HG03460 (cell line): ENCODE measurements around the gene DGCR2.
"Not testable (repeated sequence)": the region's sequence is repeated elsewhere in the genome, so short reads cannot be mapped to it uniquely, and the experiment has no call there.

Experiments
- ATAC-seq: cut with Tn5 transposase; IDR thresholded peaks from one replicate; pipeline ENCODE4 v1.9.1; 2021; ENCODE audit not compliant: unreplicated experiment

Gene DGCR2

GRCh38 chr22:19032898-19033567, 89.2 kb downstream of the DGCR2 start:
- not testable (repeated sequence) for ATAC-seq

- not testable (repeated sequence) for ATAC-seq
Measured at GRCh38 chr22:19032156-19032785, 89.9 kb downstream of the DGCR2 start.

GRCh38 chr22:19030889-19031252, 91.3 kb downstream of the DGCR2 start:
- not testable (repeated sequence) for ATAC-seq

GRCh38 chr22:19030226-19030888, 91.9 kb downstream of the DGCR2 start:
- ATAC-seq = not testable (repeated sequence)

GRCh38 chr22:19029113-19030103, 92.8 kb downstream of the DGCR2 start:
- ATAC-seq = not testable (repeated sequence)

- not testable (repeated sequence) for ATAC-seq
Measured at GRCh38 chr22:19028060-19028455, 94.2 kb downstream of the DGCR2 start.

GRCh38 chr22:19027371-19028059, 94.7 kb downstream of the DGCR2 start:
- ATAC-seq = not testable (repeated sequence)

GRCh38 chr22:19026080-19026479, 96.1 kb downstream of the DGCR2 start:
- ATAC-seq = not testable (repeated sequence)

GRCh38 chr22:19024956-19025489, 97.2 kb downstream of the DGCR2 start:
- not testable (repeated sequence) for ATAC-seq

- not testable (repeated sequence) for ATAC-seq
Measured at GRCh38 chr22:19023931-19024330, 98.3 kb downstream of the DGCR2 start.

- ATAC-seq = no peak
Measured at GRCh38 chr22:19022755-19023154, 99.5 kb downstream of the DGCR2 start.

GRCh38 chr22:19019679-19020032, 102.6 kb downstream of the DGCR2 start:
- no peak for ATAC-seq

- ATAC-seq = no peak
Measured at GRCh38 chr22:19019029-19019678, 103.1 kb downstream of the DGCR2 start.

GRCh38 chr22:19018256-19018655, 104.0 kb downstream of the DGCR2 start:
- ATAC-seq = no peak

GRCh38 chr22:19016081-19016766, 106.0 kb downstream of the DGCR2 start:
- no peak for ATAC-seq

- ATAC-seq = no peak
Measured at GRCh38 chr22:19014886-19015285, 107.3 kb downstream of the DGCR2 start.

GRCh38 chr22:19013881-19014598, 108.2 kb downstream of the DGCR2 start:
- not testable (repeated sequence) for ATAC-seq

GRCh38 chr22:19013411-19013810, 108.8 kb downstream of the DGCR2 start:
- ATAC-seq = not testable (repeated sequence)
